IMR-90 (cell line): Measurements from ENCODE around the gene MYEOV. TPM values are rescaled to one million over a fixed set of nuclear protein-coding genes. Genes with fewer than 3 reads are reported as not detected.
A peak's percentile ranks its signal among the peaks of the same experiment; 100 is the strongest.

Source experiments
- ATAC-seq: fragments of 200-7000 bp; cut with Tn5 transposase; 2 replicates; pipeline ENCODE4 v1.9.1; 2020; ENCODE audit warnings: low read depth, mild to moderate bottlenecking, moderate library complexity
- BruUV-seq: library from RNA; stranded (reverse); fragments of 400-500 nt; replicated peaks from 2 replicates; lab custom pipeline; 2021; lab: Mats Ljungman, UMichigan
- CTCF ChIA-PET: fragments of 300-600 bp; formaldehyde crosslinking; extraction: SDS; loops from one replicate; lab custom pipeline; 2021; ENCODE audit warnings: antibody characterized with exemption; lab: Yijun Ruan, JAX
- POLR2A ChIA-PET: fragments of 300-600 bp; sonication (Branson Sonifier 250); formaldehyde crosslinking; loops from one replicate; lab custom pipeline; 2022; ENCODE audit warnings: antibody characterized with exemption; ENCODE audit not compliant: unreplicated experiment; lab: Charles Lee
- DNase-seq: peaks from one replicate; pipeline ENCODE4 v3.0.0; 2013
- H2AFZ ChIP-seq: replicated peaks from 2 replicates; pipeline ENCODE3; 2013; ENCODE audit warnings: low read length, mild to moderate bottlenecking; ENCODE audit not compliant: poor library complexity
- H2AK5ac ChIP-seq: 2 replicates; pipeline ENCODE4 v1.6.1; 2013; ENCODE audit warnings: low read depth, low read length, inconsistent platforms
- H2AK9ac ChIP-seq: replicated peaks from 2 replicates; pipeline ENCODE3; 2013; ENCODE audit warnings: mild to moderate bottlenecking, low read depth, low read length, moderate library complexity; ENCODE audit not compliant: poor library complexity
- H2BK120ac ChIP-seq: 2 replicates; pipeline ENCODE4 v1.6.1; 2013; ENCODE audit warnings: low read depth, low read length, inconsistent platforms
- H2BK15ac ChIP-seq: 3 replicates; pipeline ENCODE4 v1.6.1; 2013; ENCODE audit warnings: low read depth, low read length, inconsistent platforms
- H2BK20ac ChIP-seq: 2 replicates; pipeline ENCODE4 v1.6.1; 2013; ENCODE audit warnings: low read depth, mild to moderate bottlenecking, inconsistent platforms, low read length, moderate library complexity
- H2BK5ac ChIP-seq: 2 replicates; pipeline ENCODE4 v1.6.1; 2013; ENCODE audit warnings: mild to moderate bottlenecking, low read depth, low read length, inconsistent platforms; ENCODE audit not compliant: poor library complexity, severe bottlenecking
- H3K14ac ChIP-seq: replicated peaks from 2 replicates; pipeline ENCODE4 v1.6.1; 2013; ENCODE audit warnings: low read depth, low read length, inconsistent platforms
- H3K18ac ChIP-seq: 2 replicates; pipeline ENCODE4 v1.6.1; 2013; ENCODE audit warnings: low read depth, low read length, control low read depth
- H3K23ac ChIP-seq: 2 replicates; pipeline ENCODE4 v1.6.1; 2013; ENCODE audit warnings: low read depth, low read length, inconsistent platforms
- H3K27ac ChIP-seq: 2 replicates; pipeline ENCODE4 v1.5.1; 2013; ENCODE audit warnings: mild to moderate bottlenecking, control low read depth, low read length; ENCODE audit not compliant: insufficient read depth
- H3K27me3 ChIP-seq: 2 replicates; pipeline ENCODE4 v1.6.1; 2013; ENCODE audit warnings: low read length; ENCODE audit not compliant: control insufficient read depth, insufficient read depth
- H3K36me3 ChIP-seq: 2 replicates; pipeline ENCODE4 v1.6.1; 2013; ENCODE audit warnings: low read length, mixed read lengths; ENCODE audit not compliant: control insufficient read depth, insufficient read depth
- H3K4ac ChIP-seq: 2 replicates; pipeline ENCODE4 v1.6.1; 2013; ENCODE audit warnings: low read depth, low read length, inconsistent platforms
- H3K4me1 ChIP-seq: 2 replicates; pipeline ENCODE4 v1.6.1; 2013; ENCODE audit warnings: low read length, mixed read lengths; ENCODE audit not compliant: control insufficient read depth, insufficient read depth
- H3K4me2 ChIP-seq: 2 replicates; pipeline ENCODE4 v1.6.1; 2013; ENCODE audit warnings: low read depth, mild to moderate bottlenecking, control low read depth, low read length, moderate library complexity
- H3K4me3 ChIP-seq: 2 replicates; pipeline ENCODE4 v1.5.1; 2013; ENCODE audit warnings: low read depth, mild to moderate bottlenecking, control low read depth, low read length, moderate library complexity; ENCODE audit not compliant: insufficient read depth
- H3K56ac ChIP-seq: 2 replicates; pipeline ENCODE4 v1.6.1; 2013; ENCODE audit warnings: low read length, inconsistent platforms; ENCODE audit not compliant: insufficient read depth; ENCODE audit errors: extremely low read depth
- H3K79me1 ChIP-seq, 2 experiments: 2 replicates each; pipeline ENCODE4 v1.6.1; 2013; ENCODE audit warnings: low read length in 2 of 2, inconsistent platforms in 1 of 2, low read depth in 1 of 2
- H3K9ac ChIP-seq: 2 replicates; pipeline ENCODE4 v1.6.1; 2013; ENCODE audit warnings: low read depth, low read length, control low read depth
- H3K9me1 ChIP-seq: 2 replicates; pipeline ENCODE4 v1.6.1; 2013; ENCODE audit warnings: low read length, inconsistent platforms; ENCODE audit not compliant: insufficient read depth
- H3K9me3 ChIP-seq: 2 replicates; pipeline ENCODE4 v1.6.1; 2013; ENCODE audit warnings: low read length; ENCODE audit not compliant: control insufficient read depth, insufficient read depth
- H4K20me1 ChIP-seq: 2 replicates; pipeline ENCODE4 v1.6.1; 2013; ENCODE audit warnings: low read length, inconsistent platforms; ENCODE audit not compliant: insufficient read depth
- H4K5ac ChIP-seq: 2 replicates; pipeline ENCODE4 v1.6.1; 2013; ENCODE audit warnings: mild to moderate bottlenecking, low read depth, low read length, control low read depth
- H4K8ac ChIP-seq, 2 experiments: 2 replicates each; pipeline ENCODE4 v1.6.1; 2013; ENCODE audit warnings: low read depth in 2 of 2, low read length in 2 of 2, control low read depth in 1 of 2, inconsistent platforms in 1 of 2
- H4K91ac ChIP-seq: 2 replicates; pipeline ENCODE4 v1.6.1; 2013; ENCODE audit warnings: low read depth, low read length, inconsistent platforms; ENCODE audit not compliant: insufficient read depth
- CEBPB ChIP-seq: IDR thresholded peaks from 2 replicates; pipeline ENCODE4 v1.6.1; 2012; ENCODE audit warnings: low read depth, low read length, improper control_type of control experiment
- CHD1 ChIP-seq: IDR thresholded peaks from 2 replicates; pipeline ENCODE4 v1.6.1; 2012; ENCODE audit warnings: low read depth, low read length, improper control_type of control experiment
- FOS ChIP-seq: fragments of 150-350 bp; IDR thresholded peaks from 2 replicates; pipeline ENCODE4 v1.6.1; 2016; ENCODE audit warnings: low read depth, low read length
- MAFK ChIP-seq: IDR thresholded peaks from 2 replicates; pipeline ENCODE4 v1.6.1; 2012; ENCODE audit warnings: low read depth, low read length, improper control_type of control experiment
- MAZ ChIP-seq: IDR thresholded peaks from 2 replicates; pipeline ENCODE4 v1.6.1; 2012; ENCODE audit warnings: low read depth, mild to moderate bottlenecking, low read length, improper control_type of control experiment, moderate library complexity, borderline replicate concordance
- NFE2L2 ChIP-seq: fragments of 150-350 bp; IDR thresholded peaks from 2 replicates; pipeline ENCODE4 v1.6.1; 2016; ENCODE audit warnings: low read depth, mild to moderate bottlenecking, low read length
- POLR2A ChIP-seq: IDR thresholded peaks from 2 replicates; pipeline ENCODE4 v1.6.1; 2012; ENCODE audit warnings: mild to moderate bottlenecking, low read depth, low read length
- RCOR1 ChIP-seq: IDR thresholded peaks from 2 replicates; pipeline ENCODE4 v1.6.1; 2012; ENCODE audit warnings: mild to moderate bottlenecking, low read length, improper control_type of control experiment; ENCODE audit not compliant: insufficient replicate concordance
- RFX5 ChIP-seq: IDR thresholded peaks from 2 replicates; pipeline ENCODE4 v1.8.0; 2012; ENCODE audit warnings: low read depth, mild to moderate bottlenecking, low read length, moderate library complexity
- SMC3 ChIP-seq: fragments of 150-350 bp; IDR thresholded peaks from 2 replicates; pipeline ENCODE4 v1.6.1; 2016; ENCODE audit warnings: low read depth, mild to moderate bottlenecking, antibody characterized with exemption, low read length, moderate library complexity
- USF2 ChIP-seq: fragments of 150-350 bp; IDR thresholded peaks from 2 replicates; pipeline ENCODE4 v1.6.1; 2017; ENCODE audit warnings: mild to moderate bottlenecking, antibody characterized with exemption, low read length, low read depth
- WGBS, 2 experiments: methylation state at CpG; one replicate each; pipeline versions ENCODE4 v1.1.5 to v1.1.7; 2013; ENCODE audit warnings: missing lambda C conversion rate in 2 of 2; ENCODE audit not compliant: insufficient read length in 1 of 2; ENCODE audit errors: extremely low coverage in 2 of 2; 5-methylcytosine and 5-hydroxymethylcytosine counted together
- dilution Hi-C: fragments of 300-500 bp; cut with HindIII; formaldehyde crosslinking; loops from one replicate; pipeline ENCODE4 v1.14.3; 2018; ENCODE audit warnings: low sequenced_read_pairs; ENCODE audit not compliant: unreplicated experiment
- in situ Hi-C: fragments of 300-500 bp; cut with MboI; formaldehyde crosslinking; loops from 3 replicates; pipeline ENCODE4 v1.14.3; 2019; ENCODE audit warnings: low sequenced_read_pairs, inconsistent platforms, mixed read lengths
- intact Hi-C: fragments of 100-400 bp; cut with micrococcal nuclease; formaldehyde crosslinking; loops from 2 replicates; pipeline ENCODE4 v1.10.0; 2022
- polyA plus RNA-seq, 3 experiments: library from polyadenylated mRNA; depleted of rRNA; stranded (reverse); fragments of >200 nt; gene quantifications; 2 replicates each; pipeline ENCODE4 v1.2.3, GENCODE V29; 2012; ENCODE audit warnings: low replicate concordance in 1 of 3
- total RNA-seq: library from RNA; depleted of rRNA; stranded (reverse); fragments of >200 nt; gene quantifications from 2 replicates; pipeline ENCODE4 v1.2.3, GENCODE V29; 2012
- TF ChIP-seq, protein P1 (sequence below): conservative IDR thresholded peaks from 2 replicates; pipeline ENCODE4 v1.5.1; 2012; ENCODE audit warnings: mild to moderate bottlenecking, low read depth, low read length, improper control_type of control experiment

Gene MYEOV
- total and polyA plus RNA-seq, 2 of the 4 experiments (the other 2 are of a cell fraction): 5.8 to 6.8 TPM

GRCh38 chr11:69296890-69297786 is 3.2 kb downstream of the MYEOV start:
- 0% methylated on average over 4 of the region's 18 CpGs; no CpG with 5 or more reads in 1 of the 2 experiments for WGBS, 2 experiments
- Histone ChIP-seq H2AK5ac (peak overlapping the region; percentile 100), H3K4me1 (peaks cover 47% of the 10 kb centered on the region), H3K4ac (peak overlapping the region; percentile 100), H4K20me1 (no peaks in the 10 kb centered on the region; the same call in 1 of the 2 replicates), H3K23ac (peak overlapping the region; percentile 98), H3K18ac (peak overlapping the region; percentile 82), H3K27ac (peak overlapping the region; percentile 92), H3K9me1 (peaks cover 31% of the 10 kb centered on the region), H4K8ac (peak overlapping the region; percentile 95 to 97), H3K14ac (peak overlapping the region; percentile 98), H3K4me2 (peak overlapping the region; percentile 41), H2AK9ac (peak overlapping the region; percentile 100), H3K9me3 (no peaks in the 10 kb centered on the region), H2AFZ (peak overlapping the region; percentile 78), H3K27me3 (no peaks in the 10 kb centered on the region), H3K36me3 (no peaks in the 10 kb centered on the region), H3K9ac (peak overlapping the region; percentile 30; the same call in 1 of the 2 replicates), H2BK20ac (peak overlapping the region; percentile 100), H4K5ac (peak overlapping the region; percentile 92), H3K56ac (peak overlapping the region; percentile 92), H3K79me1 (peaks cover 5 to 44% of the 10 kb centered on the region in 2 experiments; a peak in 3 of 4 replicates), H2BK5ac (peak overlapping the region; percentile 97), H2BK15ac (peak overlapping the region; percentile 95), H3K4me3 (no peak overlapping the region), H2BK120ac (peak overlapping the region; percentile 99), H4K91ac (peak overlapping the region; percentile 98)
- intact Hi-C loops: loop anchor here (1.0 to 10.0 kb wide), 5 partner anchors 55 to 344 kb away; partner anchors contain the start of gene CCND1
- ATAC-seq (peak; percentile 59), DNase-seq (peak; percentile 99)
- POLR2A ChIA-PET: interaction anchor here (0.7 to 2.4 kb wide), 5 partner anchors 146 to 347 kb away, joined by 3 to 11 read pairs (median 4); no protein-coding TSS in a partner anchor
- CTCF ChIA-PET: interaction anchor here (0.5 to 1.6 kb wide), 3 partner anchors 10 to 347 kb away, joined by 3 read pairs; no protein-coding TSS in a partner anchor
- dilution Hi-C loops: no loop called here
- no TSS peak for BruUV-seq
- in situ Hi-C loops: no loop called here
- TF ChIP-seq USF2 (peak; percentile 57), CHD1 (no peak), SMC3 (peak; percentile 18; the same call in 1 of the 2 replicates), MAZ (peak; percentile 98), CEBPB (peak; percentile 92), RFX5 (no peak), MAFK (peak; percentile 15; the same call in 1 of the 2 replicates), FOS (peak; percentile 79), POLR2A (no peak), RCOR1 (peak; percentile 56), NFE2L2 (peak; percentile 61)
- TF ChIP-seq, protein P1, sequence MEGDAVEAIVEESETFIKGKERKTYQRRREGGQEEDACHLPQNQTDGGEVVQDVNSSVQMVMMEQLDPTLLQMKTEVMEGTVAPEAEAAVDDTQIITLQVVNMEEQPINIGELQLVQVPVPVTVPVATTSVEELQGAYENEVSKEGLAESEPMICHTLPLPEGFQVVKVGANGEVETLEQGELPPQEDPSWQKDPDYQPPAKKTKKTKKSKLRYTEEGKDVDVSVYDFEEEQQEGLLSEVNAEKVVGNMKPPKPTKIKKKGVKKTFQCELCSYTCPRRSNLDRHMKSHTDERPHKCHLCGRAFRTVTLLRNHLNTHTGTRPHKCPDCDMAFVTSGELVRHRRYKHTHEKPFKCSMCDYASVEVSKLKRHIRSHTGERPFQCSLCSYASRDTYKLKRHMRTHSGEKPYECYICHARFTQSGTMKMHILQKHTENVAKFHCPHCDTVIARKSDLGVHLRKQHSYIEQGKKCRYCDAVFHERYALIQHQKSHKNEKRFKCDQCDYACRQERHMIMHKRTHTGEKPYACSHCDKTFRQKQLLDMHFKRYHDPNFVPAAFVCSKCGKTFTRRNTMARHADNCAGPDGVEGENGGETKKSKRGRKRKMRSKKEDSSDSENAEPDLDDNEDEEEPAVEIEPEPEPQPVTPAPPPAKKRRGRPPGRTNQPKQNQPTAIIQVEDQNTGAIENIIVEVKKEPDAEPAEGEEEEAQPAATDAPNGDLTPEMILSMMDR: no peak
